Measurements from ENCODE around the gene RERE.

Gene RERE

DNA sequence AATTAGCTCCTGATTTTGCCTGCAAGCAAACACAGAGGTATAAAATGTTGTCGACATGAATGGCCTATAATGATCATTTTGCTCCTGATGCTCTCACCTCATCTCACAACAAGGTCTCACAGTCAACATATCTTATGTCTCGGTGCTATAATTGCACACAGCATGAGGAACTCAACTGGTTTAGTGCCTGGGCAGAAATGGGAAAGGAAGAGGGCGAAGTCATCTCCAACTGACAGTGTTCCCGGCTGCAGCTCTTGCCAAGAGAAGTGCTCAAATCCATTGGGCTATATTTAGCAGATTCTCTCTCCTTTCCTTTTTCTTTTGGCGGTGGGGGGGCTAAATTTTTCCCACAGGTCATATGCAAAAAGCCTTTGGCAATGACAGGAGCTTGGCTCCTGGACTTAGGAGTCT lies 446.5 kb downstream of the RERE start:
- DNase-seq: no peak

DNA sequence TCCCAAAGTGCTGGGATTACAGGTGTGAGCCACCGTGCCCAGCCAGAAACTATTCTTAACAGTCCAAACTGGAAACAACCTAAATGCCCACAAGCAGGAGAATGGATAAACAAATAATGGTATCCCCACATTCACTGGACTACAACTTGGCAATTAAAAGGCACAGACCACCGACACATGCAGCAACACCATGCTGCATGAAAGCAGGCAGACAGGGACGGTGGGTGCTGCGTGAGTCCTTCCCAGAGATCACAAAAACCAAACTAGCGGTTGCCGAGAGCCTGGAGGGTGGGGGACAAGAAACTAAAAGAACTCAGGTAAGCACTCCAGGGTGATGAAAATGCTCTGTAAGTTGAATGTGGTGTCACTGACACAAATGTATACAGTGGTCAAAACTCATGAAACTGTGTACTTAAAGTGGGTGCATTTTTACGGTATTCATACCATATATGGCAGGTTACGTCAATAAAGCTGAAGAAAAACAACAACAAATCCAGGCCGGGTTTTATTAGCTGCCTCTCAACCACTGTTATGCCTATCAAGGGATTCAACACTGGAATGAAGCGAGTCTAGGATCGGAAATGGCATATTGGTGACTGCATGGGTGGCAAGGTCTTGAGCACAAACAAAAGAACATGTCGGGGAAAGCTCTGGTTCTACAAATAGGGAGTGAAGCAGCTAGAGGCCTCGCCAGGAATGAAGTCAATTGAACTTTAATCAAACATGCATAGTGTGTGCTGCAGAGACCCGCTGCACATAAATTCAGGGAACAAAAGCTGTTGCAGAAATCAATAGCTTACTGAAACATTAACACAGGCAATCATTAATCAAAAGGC lies 447.2 kb downstream of the RERE start:
- no peak for DNase-seq

- DNase-seq: no peak
These were observed 448.3 kb downstream of the RERE start for GRCh38 chr1:8368956-8369639.

- no peak for DNase-seq
These were observed 449.8 kb downstream of the RERE start for GRCh38 chr1:8367571-8368194.

- DNase-seq: no peak
These were observed 451.6 kb downstream of the RERE start for GRCh38 chr1:8365661-8366362.

GRCh38 chr1:8364528-8365442 lies 452.7 kb downstream of the RERE start:
- DNase-seq: no peak

GRCh38 chr1:8363767-8364301 lies 453.6 kb downstream of the RERE start:
- DNase-seq: no peak

DNA sequence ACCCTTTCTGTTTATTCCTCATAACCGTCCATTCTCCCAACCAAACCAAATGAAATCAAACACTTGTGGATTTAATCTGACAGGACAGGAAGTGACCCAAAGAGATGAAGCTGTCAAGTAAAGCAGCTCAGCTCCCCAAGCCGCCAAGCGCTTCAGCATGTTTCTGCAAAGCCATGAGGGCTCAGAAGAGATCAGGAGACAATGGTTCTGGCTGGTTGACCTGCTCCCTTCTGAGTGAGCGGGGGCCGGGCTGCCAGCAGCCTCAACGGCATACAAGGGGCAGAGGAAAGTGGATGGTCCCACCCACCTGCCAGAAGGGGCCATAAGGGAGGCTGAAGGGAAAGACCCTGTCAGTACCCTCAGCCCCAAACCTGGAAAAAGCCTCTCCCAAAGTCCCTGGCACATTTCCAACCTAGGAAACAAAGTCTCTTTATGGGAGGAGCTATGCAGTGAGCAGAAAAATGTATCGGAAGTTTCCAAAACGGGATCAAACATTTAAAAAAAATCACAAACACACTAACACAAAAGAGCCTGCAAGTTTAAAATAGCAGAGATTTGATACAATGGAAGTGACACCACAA lies 454.2 kb downstream of the RERE start:
- DNase-seq: no peak

DNA sequence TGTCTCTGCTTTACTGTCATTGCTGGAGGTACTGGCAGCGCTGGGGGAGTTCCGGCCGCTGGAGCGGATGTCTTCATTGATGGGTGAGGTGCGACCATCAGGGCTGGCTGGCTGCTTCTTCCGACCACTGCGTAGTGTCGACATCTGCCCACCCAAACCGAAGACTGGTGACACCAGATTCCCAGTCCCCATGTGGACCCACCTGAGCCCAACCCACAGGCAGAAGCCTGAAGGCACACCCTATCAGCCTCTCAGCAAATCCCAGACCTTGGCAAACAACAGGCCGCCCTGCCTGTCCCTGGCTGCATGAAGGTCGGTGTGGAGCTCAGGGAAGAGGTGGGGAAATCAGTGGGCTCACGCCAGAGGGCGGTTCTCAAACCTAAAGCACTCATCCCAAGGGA lies 454.7 kb downstream of the RERE start:
- no peak for DNase-seq

GRCh38 chr1:8361198-8361849 lies 456.1 kb downstream of the RERE start:
- no peak for DNase-seq

DNA sequence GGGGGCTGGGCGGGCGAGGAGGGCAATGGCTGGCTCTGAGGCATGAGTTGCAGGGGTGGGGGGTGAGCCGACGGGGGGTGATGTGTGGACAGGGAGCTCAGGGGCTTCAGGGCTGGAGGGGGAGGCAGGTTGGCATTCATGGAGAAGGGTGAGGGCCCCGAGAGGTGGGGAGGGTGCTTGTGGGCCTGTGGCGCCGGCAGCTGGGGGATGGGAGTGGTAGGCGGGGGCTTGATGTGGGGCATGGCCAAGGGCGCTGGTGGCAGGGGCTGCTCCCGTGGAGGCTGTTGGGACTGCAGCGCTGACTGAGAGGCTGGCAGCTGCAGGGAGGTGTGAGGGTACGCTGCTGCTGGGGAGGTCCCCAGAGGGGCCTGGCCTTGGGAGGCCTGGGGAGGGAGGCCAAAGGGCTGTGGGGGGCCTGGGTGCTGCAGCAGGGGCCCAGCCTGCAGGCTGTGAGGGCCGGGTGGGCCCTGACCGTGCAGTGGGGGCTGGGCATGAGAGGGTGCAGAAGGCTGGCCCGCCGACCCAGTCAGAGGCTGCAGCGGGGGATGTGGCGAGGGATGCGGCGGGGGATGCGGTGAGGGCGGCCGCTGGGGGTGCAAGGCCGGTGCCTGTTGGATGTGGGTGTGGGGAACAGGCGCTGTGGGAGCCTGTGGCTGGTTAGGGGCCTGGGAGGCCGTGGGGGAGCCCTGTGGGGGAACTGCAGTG lies 456.8 kb downstream of the RERE start:
- no peak for DNase-seq

DNA sequence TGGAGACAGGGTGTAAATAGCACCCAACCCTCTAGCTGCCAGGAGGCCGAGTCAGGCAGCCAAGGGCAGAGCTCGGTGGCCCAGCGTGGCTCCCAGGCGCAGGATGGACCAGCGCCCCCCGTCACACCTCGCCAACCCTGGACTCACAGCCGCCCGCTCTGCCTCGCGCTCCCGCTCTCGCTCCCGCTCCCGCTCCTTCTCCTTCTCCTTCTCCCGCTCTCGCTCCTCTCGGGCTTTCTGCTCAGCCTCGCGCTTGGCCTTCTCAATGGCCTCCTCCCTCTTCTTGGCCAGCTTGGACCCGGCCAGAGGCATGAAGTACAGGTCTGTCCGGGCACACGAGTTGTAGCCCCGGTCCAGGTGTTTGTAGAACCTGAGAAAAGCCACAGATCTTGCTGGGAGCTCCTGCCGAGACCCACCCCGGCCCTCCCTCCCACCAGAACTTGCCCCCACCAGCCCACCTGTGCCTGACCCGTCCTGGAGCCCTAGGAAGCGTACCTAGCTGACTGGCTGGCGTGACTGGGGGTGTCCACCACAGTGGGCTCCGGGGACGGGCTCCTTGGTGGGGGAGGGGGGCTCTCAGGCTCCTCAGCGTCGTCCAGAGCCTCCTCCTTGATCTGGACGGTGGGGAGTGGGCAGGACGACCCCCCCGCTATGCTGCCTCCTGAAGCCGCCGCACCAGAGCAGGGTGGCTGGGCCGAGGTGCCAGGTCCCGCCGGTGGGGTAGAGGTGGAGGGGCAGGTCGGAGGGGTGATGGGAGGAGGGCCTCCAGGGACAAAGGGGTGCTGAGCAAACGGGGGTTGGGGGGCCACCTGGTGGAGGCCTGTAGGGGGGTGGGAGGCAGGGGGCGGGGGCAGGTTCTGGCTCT lies 457.6 kb downstream of the RERE start:
- DNase-seq: no peak

DNA sequence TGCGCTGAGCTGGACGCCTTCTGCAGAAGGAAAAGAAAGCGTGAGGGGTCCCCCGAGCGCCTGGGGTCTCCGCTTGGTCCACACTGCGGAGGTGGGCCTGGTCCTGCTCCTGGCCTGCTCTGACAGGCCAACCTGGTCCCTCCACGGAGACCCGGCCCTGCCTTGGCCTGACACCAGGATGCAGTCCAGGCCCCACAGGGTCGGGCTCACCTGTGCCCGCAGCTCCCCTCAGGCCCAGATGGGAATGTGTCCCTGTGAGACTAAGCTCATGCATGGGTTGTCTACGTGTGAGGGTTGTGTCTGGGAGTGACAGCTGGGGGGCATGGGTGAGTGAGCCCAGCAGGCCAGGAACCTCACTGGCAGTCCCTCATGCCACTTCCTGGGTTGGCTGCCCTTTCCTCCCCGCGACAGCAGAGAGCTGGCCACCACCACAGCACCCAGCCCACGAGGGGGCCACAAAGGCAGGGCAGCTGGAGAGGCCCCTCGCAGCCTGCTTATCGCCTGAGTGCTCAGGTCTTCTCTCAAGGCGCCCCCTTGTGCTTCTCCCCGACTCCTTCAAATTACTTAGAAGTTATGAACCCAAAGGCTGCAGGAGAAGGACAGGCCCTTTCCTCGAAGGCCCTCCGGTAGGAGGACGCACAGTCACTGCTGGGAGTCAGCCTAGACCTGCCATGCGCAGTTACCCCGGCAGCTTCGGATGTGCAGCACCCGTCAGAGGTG lies 458.4 kb downstream of the RERE start:
- no peak for DNase-seq

GRCh38 chr1:8358241-8358896 lies 459.1 kb downstream of the RERE start:
- DNase-seq: no peak

GRCh38 chr1:8357329-8358101 lies 459.9 kb downstream of the RERE start:
- DNase-seq: no peak

DNA sequence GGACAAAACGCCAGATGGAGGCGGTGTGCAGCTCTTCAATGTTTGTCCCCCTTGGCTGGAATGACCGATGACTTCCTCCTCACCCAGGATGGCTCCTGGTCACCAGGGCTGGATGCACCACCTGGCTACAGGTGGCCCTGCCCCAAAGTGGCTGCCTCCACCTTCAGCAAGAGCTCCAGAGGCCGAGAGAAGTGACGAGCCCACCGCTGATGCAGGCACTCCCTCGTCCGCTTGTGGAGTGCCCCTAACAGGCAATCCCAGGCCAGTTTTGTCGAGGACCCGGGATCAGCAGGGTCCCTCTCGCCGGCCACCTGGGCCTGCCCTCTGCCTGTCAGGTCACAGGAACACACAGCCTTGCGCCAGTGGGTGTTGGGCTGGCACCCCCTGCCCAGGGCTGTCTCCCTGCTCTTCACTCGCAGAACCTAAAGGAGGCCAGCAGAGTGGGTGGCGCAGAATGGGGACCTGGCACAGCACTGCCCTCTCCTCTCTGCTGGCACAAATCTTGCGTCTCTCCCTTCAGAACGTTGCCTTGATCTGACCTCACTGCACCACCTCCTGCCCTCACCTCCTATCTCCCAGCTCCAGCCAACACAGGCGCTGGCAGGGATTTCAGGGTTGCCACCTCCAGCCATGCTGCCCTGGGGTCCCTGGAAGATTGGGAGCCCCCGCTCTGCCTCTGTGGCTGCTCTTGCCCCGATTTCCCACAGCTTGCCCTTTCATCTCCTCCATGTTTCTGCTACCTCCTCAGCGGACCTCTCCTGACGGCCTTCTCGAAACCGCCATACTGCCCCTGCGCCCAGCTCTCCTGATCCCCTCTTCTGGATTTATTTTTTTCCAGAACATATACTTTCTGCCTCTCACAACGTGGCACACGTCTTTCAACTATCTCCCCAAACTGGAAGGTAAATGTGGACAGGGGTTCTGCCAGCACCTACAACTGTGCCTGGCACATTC lies 460.9 kb downstream of the RERE start:
- no peak for DNase-seq

Data from effector CD8-positive, alpha-beta T cell (primary cell).